ENCODE measurements around the gene ZFP1.

Gene ZFP1

DNA sequence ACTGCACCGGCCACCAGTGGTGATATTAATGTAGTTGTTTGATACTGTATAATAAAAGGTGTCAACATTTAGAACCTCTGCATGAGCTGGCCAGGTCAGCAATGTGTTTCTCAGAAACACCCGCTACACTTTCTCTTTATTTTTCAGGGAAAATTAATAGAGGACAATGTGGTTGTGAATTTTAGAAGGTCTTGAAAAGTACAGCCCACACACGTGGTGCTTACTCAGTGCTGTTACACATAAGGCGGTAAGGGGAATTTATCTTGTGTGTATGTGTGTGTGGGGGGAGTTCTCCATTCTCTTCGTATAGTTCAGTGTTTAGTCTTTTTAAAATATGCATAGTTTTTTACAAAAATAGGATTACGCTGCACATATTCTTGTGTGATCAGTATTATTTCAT is 4.4 kb upstream of the ZFP1 start:
- in situ Hi-C loops (cut with MboI; ENCODE audit: low sequenced_read_pairs), result no loop called here

DNA sequence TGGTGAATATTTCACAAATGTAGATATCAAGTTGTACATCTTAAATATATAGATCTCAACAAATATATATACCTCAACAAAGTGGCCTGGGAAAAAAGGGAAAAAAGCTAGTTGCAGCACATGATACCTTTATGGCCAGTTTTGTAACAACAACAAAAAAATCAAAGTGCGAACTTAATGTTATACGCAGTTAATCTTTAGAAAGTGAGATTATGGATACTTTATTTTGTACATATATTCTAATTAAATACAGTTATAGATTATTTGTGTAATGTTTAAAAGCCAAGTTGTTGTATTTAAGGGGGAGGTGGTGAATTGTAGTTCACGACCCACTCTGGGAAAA is 385 bp upstream of the ZFP1 start:
- in situ Hi-C loops (cut with MboI; ENCODE audit: low sequenced_read_pairs), result no loop called here

DNA sequence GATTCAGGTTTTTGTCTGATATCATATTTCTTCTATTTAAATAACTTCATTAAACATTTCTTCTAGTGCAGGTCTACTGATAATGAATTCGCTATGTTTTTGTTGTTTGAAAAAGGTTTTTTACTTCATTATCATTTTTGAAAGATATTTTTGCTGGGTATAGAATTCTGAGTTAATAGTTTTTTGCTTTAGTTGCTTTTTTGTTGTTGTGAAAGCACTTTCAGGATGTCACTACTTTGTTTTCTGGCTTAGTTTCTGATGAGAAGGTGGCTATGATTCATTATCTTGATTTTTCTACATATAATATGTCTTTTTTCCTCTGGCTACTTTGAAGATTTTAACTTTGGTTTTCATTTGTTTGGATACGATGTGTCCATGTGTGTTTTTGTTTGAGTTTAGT is 3.5 kb downstream of the ZFP1 start:
- in situ Hi-C loops (cut with MboI; ENCODE audit: low sequenced_read_pairs), result no loop called here

DNA sequence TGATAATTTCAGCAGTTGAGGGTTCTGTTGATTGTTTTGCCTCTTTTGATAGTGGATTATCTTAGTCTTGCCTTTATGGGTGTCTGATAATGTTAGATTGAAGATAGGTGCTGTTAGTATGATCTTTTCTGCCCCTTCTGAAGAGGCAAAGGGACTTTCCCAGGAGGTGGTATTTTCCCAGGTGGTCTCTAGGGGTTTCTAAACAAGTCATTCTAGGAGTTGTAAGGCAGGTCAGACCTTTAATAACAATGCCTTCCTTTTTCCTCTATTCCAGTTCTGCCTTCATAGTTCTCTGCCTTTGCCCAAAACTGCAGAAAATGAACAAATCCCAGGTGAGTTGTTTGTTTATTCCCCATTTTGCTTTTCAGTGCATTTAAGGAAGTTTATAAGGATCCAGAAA is 4.3 kb downstream of the ZFP1 start:
- in situ Hi-C loops (cut with MboI; ENCODE audit: low sequenced_read_pairs), result no loop called here

DNA sequence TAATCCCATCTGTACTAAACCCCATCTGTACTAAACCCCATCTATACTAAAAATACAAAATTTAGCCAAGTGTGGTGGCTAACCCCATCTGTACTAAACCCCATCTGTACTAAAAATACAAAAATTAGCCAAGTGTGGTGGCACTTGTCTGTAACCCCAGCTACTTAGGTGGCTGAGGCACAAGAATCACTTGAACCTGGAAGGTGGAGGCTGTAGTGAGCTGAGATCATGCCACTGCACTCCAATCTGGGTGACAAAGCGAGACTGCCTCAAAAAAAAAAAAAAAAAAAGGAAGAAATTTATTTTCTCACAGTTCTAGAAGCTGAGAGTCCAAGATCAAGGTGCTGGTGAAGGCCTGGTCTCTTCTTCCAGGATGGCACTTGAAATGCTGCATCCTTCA is 12.1 kb downstream of the ZFP1 start:
- in situ Hi-C loops (cut with MboI; ENCODE audit: low sequenced_read_pairs), result no loop called here

DNA sequence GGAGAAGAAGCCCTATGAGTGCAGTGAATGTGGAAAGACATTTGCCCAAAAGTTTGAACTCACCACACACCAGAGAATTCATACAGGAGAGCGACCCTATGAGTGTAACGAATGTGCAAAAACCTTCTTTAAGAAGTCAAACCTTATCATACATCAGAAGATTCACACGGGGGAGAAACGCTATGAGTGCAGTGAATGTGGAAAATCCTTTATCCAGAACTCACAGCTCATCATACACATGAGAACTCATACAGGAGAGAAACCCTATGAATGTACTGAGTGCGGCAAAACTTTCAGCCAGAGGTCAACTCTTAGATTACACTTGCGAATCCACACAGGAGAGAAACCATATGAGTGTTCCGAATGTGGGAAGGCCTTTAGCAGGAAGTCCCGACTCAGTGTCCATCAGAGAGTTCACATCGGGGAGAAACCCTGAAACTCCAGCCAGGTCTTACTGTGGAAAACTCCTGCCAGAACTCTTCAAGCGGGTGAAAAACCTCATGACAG is 21.6 kb downstream of the ZFP1 start:
- in situ Hi-C loops (cut with MboI; ENCODE audit: low sequenced_read_pairs), result no loop called here

DNA sequence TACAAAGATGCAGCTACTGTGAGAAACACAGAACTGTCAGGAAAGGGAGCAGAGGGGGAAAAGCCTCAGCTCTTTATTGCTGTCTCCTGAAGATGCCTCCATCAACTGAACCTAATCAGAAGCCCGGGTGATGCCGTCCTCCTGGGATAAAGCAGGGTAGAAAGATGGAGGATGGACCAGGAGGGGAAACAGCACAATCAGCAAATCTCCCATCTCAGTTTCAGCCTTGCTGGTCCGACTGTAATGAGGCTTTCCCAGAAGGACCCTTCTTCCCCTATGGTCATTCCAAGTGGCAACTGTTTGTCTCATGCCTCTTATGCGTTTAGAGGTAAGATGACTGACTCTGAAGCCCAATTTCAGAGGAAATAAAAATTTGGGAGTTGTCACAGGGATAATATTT is 24.3 kb downstream of the ZFP1 start:
- in situ Hi-C loops (cut with MboI; ENCODE audit: low sequenced_read_pairs), result no loop called here

DNA sequence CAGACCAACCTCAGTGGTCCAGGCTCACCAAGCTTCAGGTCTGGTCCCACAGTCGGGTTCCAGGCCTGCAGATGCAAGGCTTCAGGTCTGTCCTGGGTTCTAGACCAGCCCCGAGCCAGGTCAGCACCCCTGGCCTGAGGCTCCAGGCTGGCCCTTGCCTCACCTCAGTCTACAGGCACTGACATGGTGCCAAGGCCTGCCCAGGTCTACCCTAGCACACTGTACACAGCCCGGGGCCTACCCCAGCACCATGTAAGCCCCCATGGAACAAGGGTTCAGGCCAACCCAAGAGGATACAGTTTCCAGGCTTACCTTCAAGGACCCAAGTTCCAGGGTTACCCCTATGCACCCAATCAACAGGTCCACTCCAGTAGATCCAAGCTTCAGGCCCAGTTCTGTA is 26.8 kb downstream of the ZFP1 start:
- in situ Hi-C loops (cut with MboI; ENCODE audit: low sequenced_read_pairs), result no loop called here

DNA sequence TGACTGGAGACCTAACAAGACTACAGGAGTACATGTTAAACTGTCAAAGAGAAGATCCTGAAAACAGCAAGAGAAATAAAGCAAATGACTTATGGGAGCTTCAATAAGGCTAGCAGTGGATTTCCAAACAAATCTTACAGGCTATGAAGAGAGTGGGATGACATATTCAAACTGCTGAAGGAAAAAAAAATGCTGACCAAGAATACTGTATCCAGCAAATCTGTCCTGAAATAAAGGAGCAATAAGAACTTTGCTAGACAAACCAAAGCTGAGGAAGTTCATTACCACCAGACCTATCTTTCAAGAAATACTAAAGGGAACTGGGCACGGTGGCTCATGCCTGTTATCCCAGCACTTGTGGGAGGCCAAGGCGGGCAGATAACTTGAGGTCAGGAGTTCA is 28.6 kb downstream of the ZFP1 start:
- in situ Hi-C loops (cut with MboI; ENCODE audit: low sequenced_read_pairs), result no loop called here

DNA sequence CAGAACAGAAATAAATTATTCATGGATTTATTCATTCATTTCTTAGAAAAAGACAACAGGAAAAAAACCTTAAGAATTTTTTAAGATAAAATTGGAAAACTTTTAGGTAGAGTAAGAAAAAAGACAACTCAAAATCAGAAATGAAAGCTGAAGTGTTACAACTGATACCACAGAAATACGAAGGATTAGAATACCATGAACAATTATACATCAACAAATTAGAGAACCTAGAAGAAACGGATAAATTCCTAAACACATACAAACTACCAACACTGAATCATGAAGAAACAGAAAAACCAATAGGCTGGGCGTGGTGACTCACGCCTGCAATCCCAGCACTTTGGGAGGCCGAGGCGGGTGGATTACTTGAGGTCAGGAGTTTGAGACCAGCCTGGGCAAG is 30.9 kb downstream of the ZFP1 start:
- in situ Hi-C loops (cut with MboI; ENCODE audit: low sequenced_read_pairs), result no loop called here

DNA sequence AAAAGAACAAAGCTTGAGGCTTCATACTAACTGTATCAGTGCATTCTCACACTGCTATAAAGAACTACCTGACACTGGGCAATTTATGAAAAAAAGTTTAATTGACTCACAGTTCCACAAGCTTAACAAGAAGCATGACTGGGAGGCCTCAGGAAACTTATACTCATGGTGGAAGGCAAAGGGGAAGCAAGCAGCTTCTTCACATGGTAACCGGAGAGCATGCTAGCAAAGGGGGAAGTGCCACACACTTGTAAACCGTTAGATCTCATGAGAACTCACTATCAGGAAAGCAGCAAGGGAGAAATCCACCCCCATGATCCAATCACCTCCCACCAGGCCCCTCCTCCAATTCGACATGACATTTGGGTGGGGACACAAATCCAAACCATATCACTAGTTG is 33.3 kb downstream of the ZFP1 start:
- in situ Hi-C loops (cut with MboI; ENCODE audit: low sequenced_read_pairs), result no loop called here

DNA sequence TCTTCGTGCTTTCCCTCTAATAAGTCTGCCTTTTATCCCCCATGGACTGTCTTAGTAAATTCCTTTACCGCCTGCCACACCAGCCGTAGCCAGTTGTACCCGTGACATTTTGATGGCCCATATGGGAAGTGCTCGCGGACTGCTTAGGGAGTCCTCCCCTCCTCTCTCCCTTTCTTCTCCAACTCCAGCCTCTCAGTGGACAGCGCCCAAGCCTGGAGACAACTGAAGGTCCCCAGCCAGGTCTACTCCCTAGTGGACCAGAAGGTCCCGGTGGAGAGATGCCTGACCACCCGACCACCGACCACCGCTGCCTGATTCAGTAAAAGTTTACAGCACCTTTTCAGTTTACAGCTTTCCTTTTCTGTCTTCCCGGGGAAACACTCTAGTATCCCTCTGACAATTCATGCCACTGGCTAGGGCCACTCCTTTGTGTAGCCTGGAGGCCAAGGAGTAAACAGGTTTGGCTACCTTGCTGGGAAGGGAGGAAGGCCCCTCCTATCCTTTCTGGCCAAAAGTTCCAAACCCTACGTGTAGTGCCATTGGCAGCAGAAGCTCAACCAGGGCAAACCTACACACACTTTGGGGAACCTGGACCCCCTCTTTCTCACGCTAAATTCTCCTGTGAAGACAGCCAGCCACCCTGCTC is 40.6 kb downstream of the ZFP1 start:
- in situ Hi-C loops (cut with MboI; ENCODE audit: low sequenced_read_pairs), result no loop called here

DNA sequence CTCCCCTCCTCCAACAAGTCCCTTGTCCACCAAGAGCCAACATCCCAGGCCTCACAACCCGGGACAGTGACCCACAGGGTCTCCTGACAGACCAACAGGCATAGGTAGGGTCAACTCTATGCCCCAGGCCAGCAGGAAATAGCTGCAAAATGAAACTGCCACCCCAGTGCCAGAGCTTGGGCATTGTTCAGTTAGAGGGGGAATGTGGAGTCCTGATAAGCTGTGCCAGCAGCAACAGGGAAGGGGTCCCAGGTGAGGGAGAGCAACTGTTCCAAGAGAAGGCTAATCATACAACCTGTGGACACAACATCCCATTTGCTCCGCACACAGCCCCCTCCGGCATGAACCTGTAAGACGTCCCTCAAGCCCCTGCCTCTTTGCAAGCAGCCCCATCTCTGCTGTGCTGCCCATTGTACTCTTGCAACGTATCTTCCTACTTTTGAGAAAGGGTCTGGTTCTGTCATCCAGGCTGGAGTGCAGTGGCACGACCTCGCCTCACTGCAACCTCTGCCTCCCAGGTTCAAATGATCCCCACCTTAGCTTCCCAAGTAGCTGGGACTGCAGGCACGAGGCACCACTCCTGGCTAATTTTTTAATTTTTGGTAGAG is 41.4 kb downstream of the ZFP1 start:
- in situ Hi-C loops (cut with MboI; ENCODE audit: low sequenced_read_pairs), result no loop called here

DNA sequence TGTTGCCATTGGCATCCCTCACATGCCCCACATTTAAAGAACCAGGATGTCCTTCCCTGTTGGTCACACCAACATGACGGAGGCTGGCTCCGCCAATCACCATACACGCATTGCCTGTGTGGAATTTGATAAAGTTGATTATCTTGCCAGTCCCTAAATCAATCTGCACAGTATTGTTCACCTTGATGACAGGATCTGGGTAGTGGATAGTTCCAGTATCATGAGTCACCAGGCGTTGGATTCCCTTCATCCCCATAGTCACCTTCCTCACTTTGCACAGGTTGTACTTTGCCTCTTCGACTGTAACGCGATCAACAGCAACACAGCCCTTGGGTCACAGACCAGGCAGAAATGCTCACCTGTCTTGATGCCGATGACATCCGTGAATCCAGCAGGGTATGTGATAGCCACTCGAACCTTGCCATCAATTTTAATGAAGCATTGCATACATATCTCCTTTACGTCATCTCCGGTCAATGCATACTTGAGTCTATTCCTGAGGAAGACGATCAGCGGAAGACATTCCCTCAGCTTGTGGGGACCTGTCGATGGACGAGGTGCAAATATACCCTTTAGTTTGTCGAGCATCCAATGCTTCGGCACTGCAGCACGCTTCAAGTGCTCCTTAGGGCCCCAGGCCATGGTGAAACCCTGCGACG is 44.4 kb downstream of the ZFP1 start:
- in situ Hi-C loops (cut with MboI; ENCODE audit: low sequenced_read_pairs), result no loop called here

DNA sequence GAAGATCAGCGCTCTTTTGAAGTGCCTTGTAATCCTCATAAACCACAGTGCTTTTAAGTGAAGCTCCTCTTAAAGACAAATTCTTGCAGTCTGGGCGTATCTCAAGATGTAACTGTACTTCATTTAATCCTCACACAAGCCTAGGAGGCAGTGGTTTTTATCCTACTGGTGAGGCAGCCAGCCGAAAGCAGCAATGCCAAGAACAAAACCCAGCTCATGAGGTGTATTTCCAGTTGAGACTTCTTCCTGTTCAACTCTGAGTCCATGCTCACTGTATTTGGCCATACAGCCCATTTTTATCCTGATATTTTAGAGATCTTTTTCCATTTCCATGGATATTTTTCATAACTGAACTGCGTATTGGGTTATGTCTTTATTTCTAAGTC is 44.9 kb downstream of the ZFP1 start:
- in situ Hi-C loops (cut with MboI; ENCODE audit: low sequenced_read_pairs), result no loop called here

DNA sequence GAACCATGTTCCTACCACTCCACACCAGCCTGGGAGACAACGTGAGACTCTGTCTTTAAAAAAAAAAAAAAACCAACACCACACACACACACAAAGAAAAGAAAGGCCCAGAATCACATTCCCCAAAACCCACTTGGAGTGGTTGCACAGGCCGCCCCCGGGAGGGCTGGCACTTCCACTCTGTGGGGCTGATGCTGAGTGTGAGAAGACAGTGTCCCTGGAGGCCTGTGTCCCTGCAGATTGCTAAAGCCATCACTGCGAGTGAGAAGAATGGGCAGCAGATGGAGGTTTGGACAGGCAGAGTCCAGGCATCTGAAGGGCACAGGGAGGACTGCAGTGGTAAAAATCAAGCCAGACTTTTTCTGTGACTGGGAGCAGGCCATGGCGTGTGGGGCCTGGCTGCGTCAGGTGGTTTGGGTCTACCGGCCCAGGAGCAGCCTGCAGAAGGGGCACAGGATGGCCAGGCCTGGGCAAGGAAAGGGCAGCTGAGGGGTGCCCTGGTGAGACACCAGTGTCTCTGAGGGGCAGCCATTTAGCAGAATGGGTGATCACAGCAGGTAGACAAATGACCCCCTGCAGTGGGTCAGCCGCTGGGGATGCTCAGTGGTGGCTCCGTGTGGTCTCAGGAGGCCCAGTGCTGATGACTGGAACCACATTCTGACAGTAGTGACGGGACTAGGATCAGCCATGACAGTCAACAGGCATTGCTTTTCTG is 45.6 kb downstream of the ZFP1 start:
- in situ Hi-C loops (cut with MboI; ENCODE audit: low sequenced_read_pairs), result no loop called here

DNA sequence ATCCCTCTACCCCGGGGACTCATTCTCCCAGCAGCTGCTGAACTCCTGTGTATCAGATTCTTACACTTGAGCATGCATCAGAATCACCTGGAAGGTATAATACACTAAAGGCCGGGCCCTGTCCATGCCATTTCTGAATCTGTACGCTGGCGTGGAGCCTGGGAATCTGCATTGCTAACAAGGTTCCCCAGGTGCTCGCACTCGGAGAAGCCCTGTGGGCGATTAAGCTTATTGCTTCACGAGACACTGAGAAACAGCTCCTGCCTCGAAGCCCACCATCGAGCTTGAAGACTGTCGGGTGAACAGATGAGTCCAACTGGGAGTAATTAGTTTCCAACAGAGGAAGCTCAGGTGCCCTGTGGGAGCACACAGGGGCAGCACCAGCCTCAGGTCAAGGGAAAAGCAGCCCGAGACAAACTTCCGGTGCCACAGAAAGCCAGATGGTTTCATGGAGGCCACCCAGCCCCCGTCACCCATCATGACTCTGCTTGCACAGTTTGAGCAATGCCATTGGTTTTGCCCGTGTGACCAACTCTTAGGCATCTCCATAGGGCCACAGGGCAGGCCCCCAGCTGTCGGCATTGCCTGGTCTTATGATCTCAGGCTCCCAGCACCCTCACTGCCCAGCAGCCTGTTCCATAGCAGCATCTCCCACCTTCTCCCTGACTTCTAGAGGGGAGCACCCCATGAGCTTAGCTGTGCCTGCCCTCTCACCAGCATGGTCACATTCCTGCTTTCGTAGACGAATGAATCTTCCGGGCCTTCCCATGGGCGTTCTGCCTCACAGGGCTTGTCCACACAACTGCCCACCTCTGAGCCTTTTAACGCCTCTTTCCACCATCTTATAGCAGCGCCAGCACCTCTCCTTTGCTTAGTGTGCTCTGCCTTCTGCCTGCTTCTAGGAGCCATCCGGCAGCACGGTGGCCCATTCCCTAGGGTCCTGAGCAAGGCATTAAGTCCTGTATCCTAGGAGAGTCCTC is 47.8 kb downstream of the ZFP1 start:
- in situ Hi-C loops (cut with MboI; ENCODE audit: low sequenced_read_pairs), result no loop called here

DNA sequence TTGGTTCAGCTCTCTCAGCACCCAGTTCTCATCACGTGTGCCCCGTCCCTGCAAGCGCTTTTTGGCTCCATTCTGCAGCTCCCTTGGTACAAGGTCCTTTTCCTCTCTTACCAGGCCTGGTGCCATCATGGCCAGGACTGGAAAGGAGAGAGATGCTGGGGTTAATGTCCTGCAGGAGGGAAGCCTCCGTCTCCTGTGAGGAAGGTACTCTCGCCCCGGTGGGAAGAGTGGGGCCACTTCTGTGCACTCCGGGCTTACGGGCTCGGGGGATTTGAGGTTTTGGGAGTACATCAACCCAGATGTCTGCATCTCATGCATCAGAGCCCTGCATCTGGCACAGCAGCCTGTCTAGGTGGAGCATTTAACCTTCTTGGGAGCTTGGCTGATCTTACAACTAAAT is 48.5 kb downstream of the ZFP1 start:
- in situ Hi-C loops (cut with MboI; ENCODE audit: low sequenced_read_pairs), result no loop called here

DNA sequence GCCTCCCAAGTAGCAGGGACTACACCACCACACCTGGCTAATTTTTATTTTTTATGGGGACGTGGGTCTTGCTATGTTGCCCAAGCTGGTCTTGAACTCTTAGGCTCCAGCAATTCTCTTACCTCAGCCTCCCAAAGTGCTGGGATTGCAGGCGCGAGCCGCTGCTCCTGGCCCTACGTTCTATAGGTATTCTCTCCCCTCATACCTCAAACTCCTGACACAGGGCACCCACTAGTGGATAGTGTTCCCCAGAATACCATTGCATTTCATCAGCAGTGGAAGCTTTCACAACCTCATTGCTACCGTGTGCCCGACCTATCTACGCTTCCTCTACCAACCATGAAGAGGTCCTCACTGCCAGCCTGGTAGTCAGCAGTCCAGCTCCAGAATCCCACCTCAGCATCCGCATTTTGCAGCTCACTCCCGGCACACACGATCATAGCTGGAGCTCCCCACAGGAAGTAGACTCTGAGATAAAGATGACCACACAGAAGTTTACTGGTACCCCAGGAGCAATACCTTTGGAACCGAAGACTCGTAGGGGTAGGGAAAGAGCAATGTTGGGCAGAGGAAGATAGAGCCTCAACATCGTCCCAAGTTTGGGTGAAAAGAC is 49.3 kb downstream of the ZFP1 start:
- in situ Hi-C loops (cut with MboI; ENCODE audit: low sequenced_read_pairs), result no loop called here

DNA sequence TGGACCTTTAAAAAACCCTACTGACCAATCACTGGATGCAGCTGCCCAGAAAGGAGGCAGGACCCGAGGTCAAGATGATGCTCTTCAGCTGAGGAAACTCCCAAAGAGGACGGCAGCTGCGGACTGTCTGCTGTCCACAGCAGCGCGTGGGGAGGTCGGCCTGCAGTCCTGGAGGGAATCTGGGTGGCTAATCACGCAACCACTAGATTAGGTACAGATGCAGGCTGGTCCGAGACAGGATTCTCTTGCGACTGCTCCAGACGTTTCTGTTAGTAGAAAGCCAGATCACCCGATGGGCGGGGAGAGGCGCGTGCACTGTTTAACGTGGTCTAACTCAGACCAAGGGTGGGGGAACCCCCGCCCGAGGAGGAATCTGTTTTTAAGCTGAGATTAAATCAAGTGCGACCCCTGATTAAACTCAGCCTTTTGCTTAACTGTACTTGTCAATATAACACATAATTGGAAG is 49.8 kb downstream of the ZFP1 start:
- in situ Hi-C loops (cut with MboI; ENCODE audit: low sequenced_read_pairs), result no loop called here

All from HL-60/S4 (cell line).